Measurements from ENCODE around the gene CFAP100. TPM values are rescaled to one million over a fixed set of nuclear protein-coding genes. Genes with fewer than 3 reads are reported as not detected.

The CFAP100 gene
- total RNA-seq, 2 donors from 2014 or later: 0.44 to 0.66 TPM

DNA sequence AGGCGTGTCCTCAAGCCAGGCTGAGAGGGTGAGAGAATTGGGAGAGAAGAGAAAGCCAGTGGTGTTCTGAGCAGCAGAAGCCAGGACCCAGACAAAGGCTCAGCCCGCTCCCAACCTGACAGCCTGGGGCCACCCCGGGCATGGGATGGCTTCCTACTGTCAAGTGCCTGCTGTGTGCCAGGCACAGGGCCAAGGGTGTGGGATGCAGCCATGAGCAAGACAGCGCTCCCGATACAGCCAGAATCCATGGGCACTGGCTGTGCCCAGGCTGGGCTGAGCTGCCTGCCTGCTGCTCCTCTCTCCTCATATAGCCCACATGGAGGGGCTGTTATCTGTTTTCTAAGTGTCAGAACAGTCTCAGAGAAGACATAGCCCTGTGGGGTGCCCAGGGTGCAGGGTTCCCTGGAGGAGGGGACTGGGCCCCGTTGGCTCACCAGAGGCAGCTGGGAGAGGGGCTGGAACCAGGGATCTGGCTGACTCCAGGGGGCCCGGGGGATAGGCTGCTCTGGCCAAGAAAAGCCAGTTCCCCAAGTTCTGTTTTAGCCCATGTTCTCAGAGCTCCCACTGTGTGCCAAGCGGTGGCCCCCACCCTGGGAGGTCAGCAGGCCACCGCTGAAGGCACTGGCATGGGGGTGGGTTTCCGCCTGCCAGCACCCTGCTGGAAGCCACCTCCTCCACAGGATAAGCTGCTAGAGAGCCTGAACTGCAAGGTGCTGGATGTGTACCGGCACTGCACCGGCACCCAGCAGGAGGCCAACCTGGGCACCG is 39.0 kb downstream of the CFAP100 start:
- TF ChIP-seq CTCF (conservative IDR thresholded peaks at IDR 0.05): no peak
- H3K9ac ChIP-seq (ENCODE audit: extremely low read depth, low read length, poor library complexity, severe bottlenecking): no peak overlapping the region
- Mint-ChIP-seq H3K27ac (no peak overlapping the region), H3K4me1 (no peaks in the 10 kb centered on the region), H3K36me3 (ENCODE audit: low read depth) (peaks cover 17% of the 10 kb centered on the region), H3K4me3 (no peak overlapping the region), H3K27me3 (ENCODE audit: insufficient read depth) (no peaks in the 10 kb centered on the region), H3K9me3 (no peaks in the 10 kb centered on the region)
- H3K4me3 ChIP-seq (ENCODE audit: low read length): no peak overlapping the region
- peaks cover 6% of the 10 kb centered on the region for H3K36me3 ChIP-seq (ENCODE audit: control insufficient read depth, insufficient read depth, low read length)
- peak; percentile 22 for DNase-seq
- no peak overlapping the region for H3K27ac ChIP-seq (ENCODE audit: low read depth, low read length)
- WGBS, 2 experiments (ENCODE audit: insufficient coverage in 1 of 2, insufficient read length in 1 of 2): 85 to 86% methylated on average over 4 to 13 of the region's 13 CpGs
- H3K4me1 ChIP-seq (ENCODE audit: control insufficient read depth, insufficient read depth, low read length): no peaks in the 10 kb centered on the region
- no peaks in the 10 kb centered on the region for H3K9me3 ChIP-seq (ENCODE audit: control insufficient read depth, low read length)
- H3K27me3 ChIP-seq (ENCODE audit: control insufficient read depth, insufficient read depth, low read length, poor library complexity, severe bottlenecking): no peaks in the 10 kb centered on the region

GRCh38 chr3:126434264-126434590 is 39.5 kb downstream of the CFAP100 start:
- no peak overlapping the region for H3K27ac ChIP-seq (ENCODE audit: low read depth, low read length)
- peak overlapping the region; percentile 67 for H3K27ac Mint-ChIP-seq
- 93 to 98% methylated on average over 5 to 6 of the region's 6 CpGs for WGBS, 2 experiments (ENCODE audit: insufficient coverage in 1 of 2, insufficient read length in 1 of 2)

GRCh38 chr3:126434931-126435411 is 40.3 kb downstream of the CFAP100 start:
- Mint-ChIP-seq H3K27ac (no peak overlapping the region), H3K4me1 (no peaks in the 10 kb centered on the region), H3K4me3 (no peak overlapping the region), H3K36me3 (ENCODE audit: low read depth) (peaks cover 25% of the 10 kb centered on the region), H3K9me3 (no peaks in the 10 kb centered on the region), H3K27me3 (ENCODE audit: insufficient read depth) (no peaks in the 10 kb centered on the region)
- 93 to 95% methylated on average over 4 to 8 of the region's 8 CpGs for WGBS, 2 experiments (ENCODE audit: insufficient coverage in 1 of 2, insufficient read length in 1 of 2)
- H3K9me3 ChIP-seq (ENCODE audit: control insufficient read depth, low read length): no peaks in the 10 kb centered on the region
- no peak for TF ChIP-seq CTCF (conservative IDR thresholded peaks at IDR 0.05)
- no peak overlapping the region for H3K4me3 ChIP-seq (ENCODE audit: low read length)
- peaks cover 6% of the 10 kb centered on the region for H3K36me3 ChIP-seq (ENCODE audit: control insufficient read depth, insufficient read depth, low read length)
- no peaks in the 10 kb centered on the region for H3K27me3 ChIP-seq (ENCODE audit: control insufficient read depth, insufficient read depth, low read length, poor library complexity, severe bottlenecking)
- H3K4me1 ChIP-seq (ENCODE audit: control insufficient read depth, insufficient read depth, low read length): no peaks in the 10 kb centered on the region
- H3K9ac ChIP-seq (ENCODE audit: extremely low read depth, low read length, poor library complexity, severe bottlenecking): no peak overlapping the region
- no peak overlapping the region for H3K27ac ChIP-seq (ENCODE audit: low read depth, low read length)
- peak; percentile 33 for DNase-seq

More at GRCh38 chr3:126434264-126434590, 39.5 kb downstream of the CFAP100 start:
- Mint-ChIP-seq H3K27me3 (ENCODE audit: insufficient read depth) (no peaks in the 10 kb centered on the region), H3K9me3 (no peaks in the 10 kb centered on the region), H3K36me3 (ENCODE audit: low read depth) (peaks cover 22% of the 10 kb centered on the region), H3K4me1 (no peaks in the 10 kb centered on the region), H3K4me3 (no peak overlapping the region)
- Histone ChIP-seq H3K4me3 (ENCODE audit: low read length) (no peak overlapping the region), H3K27me3 (ENCODE audit: control insufficient read depth, insufficient read depth, low read length, poor library complexity, severe bottlenecking) (no peaks in the 10 kb centered on the region), H3K9ac (ENCODE audit: extremely low read depth, low read length, poor library complexity, severe bottlenecking) (no peak overlapping the region), H3K9me3 (ENCODE audit: control insufficient read depth, low read length) (no peaks in the 10 kb centered on the region), H3K4me1 (ENCODE audit: control insufficient read depth, insufficient read depth, low read length) (no peaks in the 10 kb centered on the region), H3K36me3 (ENCODE audit: control insufficient read depth, insufficient read depth, low read length) (peaks cover 6% of the 10 kb centered on the region)
- no peak for TF ChIP-seq CTCF (conservative IDR thresholded peaks at IDR 0.05)
- DNase-seq: peak; percentile 28
